ENCODE results near the gene MCF2L2. TPM values are rescaled to one million over a fixed set of nuclear protein-coding genes. Genes with fewer than 3 reads are reported as not detected.

The MCF2L2 gene
- total and polyA plus RNA-seq, 10 donors, result 0.46 to 37.7 (median 17.6) TPM

DNA sequence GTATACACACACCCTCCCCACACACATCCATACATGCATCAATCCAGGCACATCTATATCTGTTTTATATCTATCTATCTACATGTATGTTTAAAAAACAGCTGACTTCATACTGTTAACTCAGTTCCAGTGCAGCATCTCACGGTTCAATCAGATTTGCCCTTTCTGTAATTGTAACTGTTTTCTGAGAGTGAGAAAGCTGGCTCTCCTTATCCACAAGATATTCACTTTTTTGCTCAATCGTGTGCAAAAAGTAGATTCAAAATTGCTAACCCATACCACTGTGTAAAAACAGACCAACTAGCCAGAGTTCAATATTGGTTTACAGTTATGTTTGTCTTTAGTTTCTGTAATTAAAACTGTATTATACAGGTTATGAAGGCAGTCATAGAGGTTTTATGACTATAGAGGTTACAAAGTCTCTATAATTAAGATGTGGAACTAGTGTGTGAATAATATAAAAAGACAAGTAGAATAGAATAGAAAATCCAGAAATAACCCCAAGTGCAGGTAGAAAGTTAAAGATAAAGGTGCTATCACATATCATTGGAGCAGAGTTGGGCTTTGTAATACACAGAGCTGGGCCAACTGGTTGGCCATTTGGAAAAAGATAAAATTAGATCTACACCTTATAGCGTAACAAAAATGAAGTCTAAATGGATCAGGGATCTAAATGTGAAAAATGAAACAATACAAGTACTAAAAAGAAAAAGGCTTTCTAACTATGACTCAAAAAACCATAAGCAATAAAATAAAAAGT is 20.1 kb upstream of the MCF2L2 start:
- Histone ChIP-seq H3K27ac (peak overlapping the region in 6 of 8 donors; percentile 17 to 85 (median 80)), H3K4me1 (peaks cover 4 to 32% (median 23%) of the 10 kb centered on the region in 6 donors), H3K4me3 (peak overlapping the region; percentile 48 to 94 (median 70)), H3K9me3 (peaks cover 0 to 15% (median 12%) of the 10 kb centered on the region in 8 donors), H3K36me3 (peaks cover 0 to 19% (median 11%) of the 10 kb centered on the region in 6 donors), H3K27me3 (replicated peaks in 1 of 7) (no peaks in the 10 kb centered on the region)
- no peak for DNase-seq
- intact Hi-C loops (cut with DNase I; ENCODE audit: low total_unique reads), result no loop called here
- no peak for TF ChIP-seq POLR2A (IDR thresholded peaks at IDR 0.05)
- no peak for TF ChIP-seq POLR2AphosphoS5 (IDR thresholded peaks at IDR 0.05)
- TF ChIP-seq, protein P1, sequence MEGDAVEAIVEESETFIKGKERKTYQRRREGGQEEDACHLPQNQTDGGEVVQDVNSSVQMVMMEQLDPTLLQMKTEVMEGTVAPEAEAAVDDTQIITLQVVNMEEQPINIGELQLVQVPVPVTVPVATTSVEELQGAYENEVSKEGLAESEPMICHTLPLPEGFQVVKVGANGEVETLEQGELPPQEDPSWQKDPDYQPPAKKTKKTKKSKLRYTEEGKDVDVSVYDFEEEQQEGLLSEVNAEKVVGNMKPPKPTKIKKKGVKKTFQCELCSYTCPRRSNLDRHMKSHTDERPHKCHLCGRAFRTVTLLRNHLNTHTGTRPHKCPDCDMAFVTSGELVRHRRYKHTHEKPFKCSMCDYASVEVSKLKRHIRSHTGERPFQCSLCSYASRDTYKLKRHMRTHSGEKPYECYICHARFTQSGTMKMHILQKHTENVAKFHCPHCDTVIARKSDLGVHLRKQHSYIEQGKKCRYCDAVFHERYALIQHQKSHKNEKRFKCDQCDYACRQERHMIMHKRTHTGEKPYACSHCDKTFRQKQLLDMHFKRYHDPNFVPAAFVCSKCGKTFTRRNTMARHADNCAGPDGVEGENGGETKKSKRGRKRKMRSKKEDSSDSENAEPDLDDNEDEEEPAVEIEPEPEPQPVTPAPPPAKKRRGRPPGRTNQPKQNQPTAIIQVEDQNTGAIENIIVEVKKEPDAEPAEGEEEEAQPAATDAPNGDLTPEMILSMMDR (IDR thresholded peaks at IDR 0.05 in 8 of 11, conservative IDR thresholded peaks at IDR 0.05 in 3 of 11), result no peak
- 45 to 68% (median 58%) methylated on average over 3 of the region's 3 CpGs for WGBS, 5 donors

DNA sequence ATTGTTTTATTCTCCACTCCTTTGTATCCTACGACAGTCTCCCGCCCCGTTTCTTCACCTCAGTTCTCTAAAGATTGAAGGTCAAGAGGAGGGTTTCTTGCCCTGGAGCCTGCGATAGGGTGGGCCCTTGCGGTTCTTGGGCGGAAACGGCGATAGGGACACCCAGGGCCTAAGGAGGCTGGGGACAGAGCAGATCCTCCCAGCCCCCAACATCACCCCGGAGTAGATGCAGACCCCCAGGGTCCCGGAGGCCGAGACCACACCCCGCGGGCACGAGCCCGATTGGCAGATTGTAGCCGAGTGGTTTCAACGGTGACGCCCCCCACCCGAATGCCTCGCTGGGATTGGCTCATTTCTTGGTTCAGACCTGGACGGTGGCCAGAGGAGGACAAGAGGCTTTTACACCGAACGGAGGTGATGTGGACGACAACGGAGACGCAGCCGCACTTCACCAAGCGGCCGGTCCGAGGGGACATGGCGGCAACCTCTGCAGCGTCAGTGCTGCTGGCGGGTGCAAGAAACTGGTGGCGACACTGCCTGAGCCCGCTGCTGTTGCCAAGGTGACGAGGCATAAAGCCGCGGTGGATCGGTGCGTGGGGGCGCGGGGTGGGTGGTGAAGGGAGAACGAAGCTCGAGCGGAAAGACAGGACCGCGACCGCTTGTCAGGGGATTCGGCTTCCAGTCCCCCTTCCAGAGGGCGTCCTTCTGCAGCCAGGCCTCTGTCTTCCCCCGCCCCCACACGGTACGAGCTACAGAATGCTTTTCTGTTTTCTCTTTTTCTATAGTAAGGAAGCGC is 19.0 kb upstream of the MCF2L2 start:
- intact Hi-C loops (cut with DNase I; ENCODE audit: low total_unique reads), result no loop called here
- Histone ChIP-seq H3K36me3 (peaks cover 0 to 8% (median 2%) of the 10 kb centered on the region in 6 donors), H3K4me1 (peaks cover 4 to 32% (median 23%) of the 10 kb centered on the region in 6 donors), H3K4me3 (peak overlapping the region; percentile 48 to 94 (median 70)), H3K27ac (peak overlapping the region; percentile 53 to 85 (median 78)), H3K27me3 (replicated peaks in 1 of 7) (no peaks in the 10 kb centered on the region), H3K9me3 (peaks cover 0 to 27% (median 23%) of the 10 kb centered on the region in 8 donors)
- TF ChIP-seq POLR2A (IDR thresholded peaks at IDR 0.05), result peak in 1 of 3 donors; percentile 78
- TF ChIP-seq, protein P1 (IDR thresholded peaks at IDR 0.05 in 8 of 11, conservative IDR thresholded peaks at IDR 0.05 in 3 of 11), result peak in 3 of 11 experiments; percentile 8 to 12 (median 8)
- TF ChIP-seq POLR2AphosphoS5 (IDR thresholded peaks at IDR 0.05), result peak; percentile 92 to 96 (median 92)
- 0 to 1% (median 0%) methylated on average over 46 to 54 of the region's 54 CpGs for WGBS, 5 donors
- DNase-seq, result peak; percentile 92

DNA sequence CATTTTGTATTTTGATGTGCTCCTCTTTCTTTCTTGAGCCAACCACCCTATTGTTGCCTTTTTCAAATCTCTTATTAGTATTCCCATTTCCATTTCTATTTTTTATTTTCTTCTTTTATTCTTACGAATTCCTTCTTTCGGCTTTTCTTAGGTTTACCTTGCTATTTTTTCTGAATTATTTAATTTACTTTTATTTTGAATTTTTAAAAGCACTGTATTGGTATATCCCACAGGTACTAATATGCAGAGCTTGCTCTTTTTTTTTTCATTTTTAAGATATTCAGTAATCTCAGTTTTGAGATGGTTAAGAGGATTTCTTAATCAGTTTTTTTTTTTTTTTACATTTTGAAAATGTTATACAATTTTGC is 18.4 kb upstream of the MCF2L2 start:
- H3K27me3 ChIP-seq (replicated peaks in 1 of 7), result no peaks in the 10 kb centered on the region
- WGBS, 5 donors, result 93 to 96% (median 94%) methylated on average over 2 of the region's 2 CpGs
- H3K27ac ChIP-seq, result peak overlapping the region; percentile 53 to 85 (median 78)
- H3K4me3 ChIP-seq, result peak overlapping the region; percentile 48 to 94 (median 70)
- intact Hi-C loops (cut with DNase I; ENCODE audit: low total_unique reads), result no loop called here
- peaks cover 0 to 2% (median 0%) of the 10 kb centered on the region in 6 donors for H3K36me3 ChIP-seq
- peaks cover 4 to 32% (median 23%) of the 10 kb centered on the region in 6 donors for H3K4me1 ChIP-seq
- TF ChIP-seq POLR2AphosphoS5 (IDR thresholded peaks at IDR 0.05), result no peak
- no peak for TF ChIP-seq POLR2A (IDR thresholded peaks at IDR 0.05)
- TF ChIP-seq, protein P1 (IDR thresholded peaks at IDR 0.05 in 8 of 11, conservative IDR thresholded peaks at IDR 0.05 in 3 of 11), result no peak
- H3K9me3 ChIP-seq, result peaks cover 0 to 31% (median 23%) of the 10 kb centered on the region in 8 donors
- DNase-seq, result no peak

Measured in spleen (tissue), 11 donors.